Fibroblast of lung (primary cell): ENCODE measurements around the gene FAM78B.

Experiments
- EZH2 ChIP-seq: IDR thresholded peaks from 2 replicates; pipeline ENCODE4 v1.5.1; 2012; ENCODE audit warnings: low read length, control low read depth, mild to moderate bottlenecking; ENCODE audit errors: missing control alignments
- TF ChIP-seq, protein P1 (sequence below), 2 donors: IDR thresholded peaks in 1 of 2; conservative IDR thresholded peaks in 1 of 2; 1 replicate in 1 of 2; 2 replicates in 1 of 2; pipeline ENCODE4 v1.5.1; 2011 to 2012; ENCODE audit warnings: low read length in 2 of 2, control low read depth in 1 of 2, inconsistent platforms in 1 of 2, low read depth in 1 of 2, mild to moderate bottlenecking in 1 of 2

DNA sequence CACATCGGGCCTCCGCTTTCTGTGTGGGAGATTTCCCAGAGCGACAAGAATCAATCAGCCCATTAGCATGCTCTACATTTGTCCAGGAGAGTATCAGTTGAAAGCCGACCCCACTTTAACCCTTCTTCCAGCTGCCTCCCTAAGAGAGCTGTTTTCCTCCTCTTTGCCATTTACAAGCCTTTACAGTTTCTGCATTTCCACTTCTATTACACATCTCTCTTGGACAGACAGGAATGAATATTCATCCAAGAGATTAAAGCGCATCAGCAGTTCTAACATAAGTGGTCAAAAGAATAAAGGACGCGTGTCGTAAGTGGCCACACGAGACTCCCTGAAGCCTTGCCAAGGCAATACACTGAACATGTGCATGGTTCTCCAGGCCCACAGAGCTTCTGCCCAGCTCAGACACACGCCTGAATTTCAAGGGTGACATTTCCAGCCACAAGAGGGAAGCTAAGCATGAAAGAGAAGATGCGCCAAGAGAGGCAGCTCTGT is 47.3 kb downstream of the FAM78B start:
- TF ChIP-seq, protein P1, sequence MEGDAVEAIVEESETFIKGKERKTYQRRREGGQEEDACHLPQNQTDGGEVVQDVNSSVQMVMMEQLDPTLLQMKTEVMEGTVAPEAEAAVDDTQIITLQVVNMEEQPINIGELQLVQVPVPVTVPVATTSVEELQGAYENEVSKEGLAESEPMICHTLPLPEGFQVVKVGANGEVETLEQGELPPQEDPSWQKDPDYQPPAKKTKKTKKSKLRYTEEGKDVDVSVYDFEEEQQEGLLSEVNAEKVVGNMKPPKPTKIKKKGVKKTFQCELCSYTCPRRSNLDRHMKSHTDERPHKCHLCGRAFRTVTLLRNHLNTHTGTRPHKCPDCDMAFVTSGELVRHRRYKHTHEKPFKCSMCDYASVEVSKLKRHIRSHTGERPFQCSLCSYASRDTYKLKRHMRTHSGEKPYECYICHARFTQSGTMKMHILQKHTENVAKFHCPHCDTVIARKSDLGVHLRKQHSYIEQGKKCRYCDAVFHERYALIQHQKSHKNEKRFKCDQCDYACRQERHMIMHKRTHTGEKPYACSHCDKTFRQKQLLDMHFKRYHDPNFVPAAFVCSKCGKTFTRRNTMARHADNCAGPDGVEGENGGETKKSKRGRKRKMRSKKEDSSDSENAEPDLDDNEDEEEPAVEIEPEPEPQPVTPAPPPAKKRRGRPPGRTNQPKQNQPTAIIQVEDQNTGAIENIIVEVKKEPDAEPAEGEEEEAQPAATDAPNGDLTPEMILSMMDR (conservative IDR thresholded peaks at IDR 0.05 in 1 of 2, IDR thresholded peaks at IDR 0.05 in 1 of 2; ENCODE audit: low read depth in 1 of 2, low read length in 2 of 2) = no peak
- TF ChIP-seq EZH2 = no peak
